Right lobe of liver (tissue), 4 donors: Measurements from ENCODE around the gene PKD2.
"Not testable (repeated sequence)": the region's sequence is repeated elsewhere in the genome, so short reads cannot be mapped to it uniquely, and the experiment has no call there.

Source experiments
- POLR2A ChIP-seq: fragments of 450-650 bp; IDR thresholded peaks from one replicate; pipeline ENCODE4 v1.6.1; 2017; ENCODE audit warnings: antibody characterized with exemption, mild to moderate bottlenecking
- TF ChIP-seq, protein P1 (sequence below), 4 donors: fragments of 200-600 bp in 3 of 4; fragments of 450-650 bp in 1 of 4; IDR thresholded peaks; one replicate each; pipeline versions ENCODE4 v1.5.1 to v1.8.0; 2016 to 2022; ENCODE audit warnings: antibody characterized with exemption in 4 of 4, mild to moderate bottlenecking in 2 of 4
- donor health status: DM: no; HTN: no; CAD: no.
- donor health status: DM: no; HTN: no; CAD: no.
- donor health status: DM: no; HTN: yes; CAD: no.

DNA sequence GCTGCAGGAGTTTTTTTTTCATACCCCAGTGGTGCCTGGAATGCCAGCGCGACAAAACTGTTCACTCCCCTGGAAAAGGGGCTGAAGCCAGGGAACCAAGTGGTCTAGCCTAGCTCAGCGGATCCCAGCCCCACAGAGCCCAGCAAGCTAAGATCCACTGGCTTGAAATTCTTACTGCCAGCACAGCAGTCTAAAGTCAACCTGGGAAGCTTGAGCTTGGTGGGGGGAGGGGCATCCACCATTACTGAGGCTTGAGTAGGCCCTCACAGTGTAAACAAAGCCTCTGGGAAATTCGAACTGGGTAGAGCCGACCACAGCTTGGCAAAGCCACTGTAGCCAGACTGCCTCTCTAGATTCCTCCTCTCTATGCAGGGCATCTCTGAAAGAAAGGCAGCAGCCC is 114.8 kb downstream of the PKD2 start:
- TF ChIP-seq, protein P1, sequence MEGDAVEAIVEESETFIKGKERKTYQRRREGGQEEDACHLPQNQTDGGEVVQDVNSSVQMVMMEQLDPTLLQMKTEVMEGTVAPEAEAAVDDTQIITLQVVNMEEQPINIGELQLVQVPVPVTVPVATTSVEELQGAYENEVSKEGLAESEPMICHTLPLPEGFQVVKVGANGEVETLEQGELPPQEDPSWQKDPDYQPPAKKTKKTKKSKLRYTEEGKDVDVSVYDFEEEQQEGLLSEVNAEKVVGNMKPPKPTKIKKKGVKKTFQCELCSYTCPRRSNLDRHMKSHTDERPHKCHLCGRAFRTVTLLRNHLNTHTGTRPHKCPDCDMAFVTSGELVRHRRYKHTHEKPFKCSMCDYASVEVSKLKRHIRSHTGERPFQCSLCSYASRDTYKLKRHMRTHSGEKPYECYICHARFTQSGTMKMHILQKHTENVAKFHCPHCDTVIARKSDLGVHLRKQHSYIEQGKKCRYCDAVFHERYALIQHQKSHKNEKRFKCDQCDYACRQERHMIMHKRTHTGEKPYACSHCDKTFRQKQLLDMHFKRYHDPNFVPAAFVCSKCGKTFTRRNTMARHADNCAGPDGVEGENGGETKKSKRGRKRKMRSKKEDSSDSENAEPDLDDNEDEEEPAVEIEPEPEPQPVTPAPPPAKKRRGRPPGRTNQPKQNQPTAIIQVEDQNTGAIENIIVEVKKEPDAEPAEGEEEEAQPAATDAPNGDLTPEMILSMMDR (IDR thresholded peaks at IDR 0.05): not testable (repeated sequence)
- TF ChIP-seq POLR2A: not testable (repeated sequence)
